Body of pancreas (tissue), 4 donors: ENCODE data around the gene ARID1B.

ENCODE experiments used
- CTCF ChIP-seq, 7 experiments: fragments of 450-650 bp in 4 of 7; fragments of 200-600 bp in 3 of 7; sonication (generic) in 3 of 7; IDR thresholded peaks; one replicate each; pipeline ENCODE4 v1.5.1; 2016 to 2019; ENCODE audit warnings: antibody characterized with exemption in 7 of 7
- POLR2A ChIP-seq, 3 donors: fragments of 450-650 bp; IDR thresholded peaks; one replicate each; pipeline ENCODE4 v1.6.1; 2016; ENCODE audit warnings: antibody characterized with exemption in 3 of 3, mild to moderate bottlenecking in 2 of 3

- TF ChIP-seq CTCF (IDR thresholded peaks at IDR 0.05) (no peak), POLR2A (IDR thresholded peaks at IDR 0.05) (no peak)
Observed at GRCh38 chr6:156963712-156964700, 186.8 kb downstream of the ARID1B start.
